ENCODE data around the gene MAP3K1.

Gene MAP3K1

GRCh38 chr5:56909294-56910209, 94.2 kb downstream of the MAP3K1 start, which contains the start of gene SETD9:
Gene SETD9, plus strand, starts transcription at chr5:56909596. Its CDS starts 50 bp downstream, at chr5:56909646.
- peak; percentile 98 for DNase-seq (ENCODE audit: low spot score)

DNA sequence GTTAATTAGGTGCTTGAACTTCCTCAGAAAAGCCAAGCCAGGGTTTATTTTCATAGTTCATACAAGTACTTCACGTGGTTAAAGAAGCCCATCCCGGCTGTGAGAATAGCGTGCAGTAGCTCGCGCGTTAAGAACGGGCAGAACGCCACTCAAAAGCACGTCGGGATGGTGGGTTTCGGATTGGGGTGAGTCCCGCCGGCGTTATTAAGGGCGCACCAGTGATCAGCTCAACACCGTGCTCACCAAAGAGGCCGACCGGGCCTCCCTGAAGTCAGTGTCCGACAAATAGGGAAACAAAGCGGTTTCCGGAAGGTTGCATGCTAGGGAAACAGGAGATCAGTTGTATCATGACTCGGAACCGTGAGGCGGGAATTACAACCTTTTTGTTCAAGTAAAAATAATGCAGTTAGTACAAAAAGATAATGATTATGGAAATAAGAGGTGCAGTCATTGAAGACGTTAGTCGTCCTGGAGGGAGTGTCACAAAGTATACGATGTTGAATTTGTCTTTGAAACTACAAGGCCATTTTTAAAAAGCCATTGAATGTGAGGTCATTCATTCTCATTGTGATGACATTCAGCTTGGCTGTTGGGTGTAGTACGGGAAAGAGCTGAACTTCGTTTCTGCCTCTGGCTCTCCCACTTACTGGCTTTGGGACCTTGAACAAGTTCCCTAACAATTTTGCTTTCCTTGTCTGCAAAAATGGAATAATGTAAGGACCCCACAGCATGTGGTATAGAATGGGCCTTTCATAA, 95.0 kb downstream of the MAP3K1 start:
- DNase-seq (ENCODE audit: low spot score), result peak; percentile 26

DNA sequence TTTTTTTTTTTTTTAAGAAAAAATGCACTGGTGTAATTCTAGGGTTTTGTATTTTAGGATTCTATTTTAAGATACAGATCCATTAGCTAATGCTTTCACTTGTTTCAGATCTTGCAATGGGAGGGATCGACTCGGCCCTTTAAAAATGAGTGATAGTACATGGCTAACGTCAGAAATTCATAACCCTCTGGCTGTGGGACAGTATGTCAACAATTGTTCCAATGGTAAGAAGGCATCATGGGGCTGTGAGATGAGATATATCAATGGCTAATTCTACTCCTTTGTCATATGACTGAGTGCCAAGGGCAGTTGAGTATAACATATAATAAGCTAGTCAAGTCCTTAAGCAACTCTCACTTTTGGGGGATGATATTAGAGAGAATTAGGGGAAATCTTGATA, 98.4 kb downstream of the MAP3K1 start:
- DNase-seq (ENCODE audit: low spot score), result no peak

DNA sequence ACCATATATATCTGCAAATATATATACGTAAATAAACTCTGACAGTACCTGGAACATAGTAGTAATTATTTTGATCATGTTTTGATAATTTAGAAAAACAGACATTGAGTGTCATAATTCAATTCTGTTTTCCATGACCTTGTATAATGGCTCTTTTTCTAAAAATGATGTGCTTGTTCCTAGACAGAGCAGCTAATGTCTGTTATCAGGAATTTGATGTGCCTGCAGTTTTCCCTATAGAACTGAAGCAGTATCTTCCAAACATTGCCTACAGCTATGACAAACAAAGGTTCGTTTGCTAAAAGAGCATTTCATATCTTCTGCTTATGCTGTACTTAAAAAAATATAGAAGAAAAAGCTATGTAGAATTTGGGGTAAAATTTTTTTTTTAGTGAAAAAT, 99.3 kb downstream of the MAP3K1 start:
- DNase-seq (ENCODE audit: low spot score), result no peak

GRCh38 chr5:56917534-56917933, 102.2 kb downstream of the MAP3K1 start:
- no peak for DNase-seq (ENCODE audit: low spot score)

- no peak for DNase-seq (ENCODE audit: low spot score)
Observed at GRCh38 chr5:56918054-56918453, 102.7 kb downstream of the MAP3K1 start.

DNA sequence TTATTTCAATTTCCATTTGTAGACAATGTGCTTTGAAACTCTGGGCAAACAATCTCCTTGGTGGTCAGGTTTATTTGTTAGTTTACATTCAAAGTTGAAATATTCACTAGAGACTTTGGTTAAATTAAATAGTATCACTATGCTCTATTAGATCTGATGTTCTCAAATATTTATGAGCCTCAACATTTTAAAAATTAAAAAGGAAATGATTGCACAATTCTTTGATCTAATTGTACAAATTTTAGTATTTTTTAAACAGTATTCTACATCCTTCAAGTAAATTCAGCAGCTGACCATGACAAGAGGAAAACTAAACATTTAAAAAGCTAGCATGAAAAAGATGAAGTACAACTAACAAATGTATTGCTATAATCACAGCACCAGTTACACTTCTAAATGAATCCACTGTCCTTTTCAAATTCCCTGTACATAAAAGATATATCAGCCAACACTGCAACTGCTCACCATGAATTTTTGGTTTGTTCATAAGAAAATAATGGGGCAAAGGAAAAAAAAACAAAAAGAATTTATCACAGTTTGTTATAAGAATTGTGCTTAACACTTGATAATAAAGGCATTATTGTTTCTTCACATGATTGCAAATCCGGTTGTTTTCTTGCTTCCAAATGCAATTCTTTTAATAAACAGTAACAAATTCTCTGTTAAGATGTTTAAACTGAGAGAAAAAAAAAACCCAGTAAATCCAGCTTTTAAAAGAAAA, 104.8 kb downstream of the MAP3K1 start:
- DNase-seq (ENCODE audit: low spot score), result no peak

GRCh38 chr5:56922922-56923321, 107.6 kb downstream of the MAP3K1 start:
- DNase-seq (ENCODE audit: low spot score), result no peak

GRCh38 chr5:56934325-56934724, 119.0 kb downstream of the MAP3K1 start:
- DNase-seq (ENCODE audit: low spot score), result no peak

DNA sequence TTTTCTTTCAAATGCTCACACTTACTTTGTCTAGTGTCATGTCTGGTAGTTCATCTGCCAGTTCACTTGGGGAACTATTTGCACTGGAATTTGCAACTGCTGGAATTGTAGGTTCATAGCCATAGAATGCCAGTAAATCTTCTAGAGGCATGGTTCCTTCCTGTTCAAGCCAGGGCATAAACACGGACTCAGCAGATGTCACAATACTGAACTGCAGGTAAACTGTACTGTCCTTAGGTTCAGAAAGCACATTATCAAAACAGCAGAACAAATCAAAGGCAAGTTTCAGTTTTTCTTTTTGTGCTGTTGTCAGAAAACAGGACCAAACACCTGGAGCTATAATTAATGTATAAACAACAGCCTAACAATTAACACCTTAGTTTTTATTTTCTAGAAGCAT, 123.5 kb downstream of the MAP3K1 start:
- DNase-seq (ENCODE audit: low spot score), result no peak

DNA sequence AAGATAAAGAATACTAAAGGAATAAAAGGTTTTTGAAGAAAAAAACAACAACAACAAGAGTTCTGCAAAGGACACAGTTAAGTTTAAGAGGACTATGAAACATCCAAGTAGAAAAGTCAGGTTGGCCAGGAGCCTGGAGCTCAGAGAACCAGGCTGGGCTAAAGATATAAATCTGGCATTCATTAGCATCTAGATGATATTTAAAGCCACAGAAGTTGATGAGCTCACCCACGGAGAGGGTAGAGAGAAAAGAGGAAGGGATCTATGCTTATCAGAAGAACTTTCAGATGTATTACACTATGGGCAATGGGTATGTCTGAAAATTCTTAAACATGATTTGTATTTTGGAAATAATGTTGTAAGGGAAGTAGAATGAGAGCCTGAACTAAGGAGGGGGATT, 126.6 kb downstream of the MAP3K1 start:
- peak; percentile 59 for DNase-seq (ENCODE audit: low spot score)
